ENCODE results near the gene PPIG.
"Not testable (repeated sequence)": the region's sequence is repeated elsewhere in the genome, so short reads cannot be mapped to it uniquely, and the experiment has no call there.

Gene PPIG

GRCh38 chr2:169664978-169665930, 81.1 kb downstream of the PPIG start:
- no peak for DNase-seq

- no peak for DNase-seq
These were observed 83.4 kb downstream of the PPIG start for GRCh38 chr2:169667583-169667982.

GRCh38 chr2:169670215-169670651, 86.1 kb downstream of the PPIG start:
- peak; percentile 25 for DNase-seq

DNA sequence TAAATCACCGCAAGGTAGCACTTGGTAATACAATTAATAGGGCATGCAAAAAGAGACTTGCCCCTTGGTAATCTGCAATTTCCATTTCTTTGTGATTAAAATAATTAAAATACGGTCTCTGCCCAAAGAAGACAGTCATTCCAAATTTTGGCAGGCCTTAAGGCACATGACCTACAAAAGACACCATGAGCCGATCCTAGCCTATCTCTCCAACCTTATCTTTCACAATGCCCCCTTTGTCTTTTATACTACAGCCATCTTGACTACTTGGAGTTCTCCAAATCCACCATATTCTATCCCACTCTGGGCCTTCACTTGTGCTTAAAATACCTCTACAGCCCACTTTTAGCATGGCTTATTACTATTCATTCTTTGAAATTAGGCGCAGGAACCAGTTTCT, 86.8 kb downstream of the PPIG start:
- DNase-seq, result no peak

- DNase-seq, result no peak
These were observed 88.3 kb downstream of the PPIG start for GRCh38 chr2:169672406-169672805.

GRCh38 chr2:169673106-169673505, 89.0 kb downstream of the PPIG start:
- no peak for DNase-seq

GRCh38 chr2:169673921-169674320, 89.8 kb downstream of the PPIG start:
- no peak for DNase-seq

- no peak for DNase-seq
These were observed 92.2 kb downstream of the PPIG start for GRCh38 chr2:169676357-169676756.

- DNase-seq, result no peak
These were observed 92.7 kb downstream of the PPIG start for GRCh38 chr2:169676850-169677249.

GRCh38 chr2:169683054-169683424, 98.9 kb downstream of the PPIG start:
- no peak for DNase-seq

DNA sequence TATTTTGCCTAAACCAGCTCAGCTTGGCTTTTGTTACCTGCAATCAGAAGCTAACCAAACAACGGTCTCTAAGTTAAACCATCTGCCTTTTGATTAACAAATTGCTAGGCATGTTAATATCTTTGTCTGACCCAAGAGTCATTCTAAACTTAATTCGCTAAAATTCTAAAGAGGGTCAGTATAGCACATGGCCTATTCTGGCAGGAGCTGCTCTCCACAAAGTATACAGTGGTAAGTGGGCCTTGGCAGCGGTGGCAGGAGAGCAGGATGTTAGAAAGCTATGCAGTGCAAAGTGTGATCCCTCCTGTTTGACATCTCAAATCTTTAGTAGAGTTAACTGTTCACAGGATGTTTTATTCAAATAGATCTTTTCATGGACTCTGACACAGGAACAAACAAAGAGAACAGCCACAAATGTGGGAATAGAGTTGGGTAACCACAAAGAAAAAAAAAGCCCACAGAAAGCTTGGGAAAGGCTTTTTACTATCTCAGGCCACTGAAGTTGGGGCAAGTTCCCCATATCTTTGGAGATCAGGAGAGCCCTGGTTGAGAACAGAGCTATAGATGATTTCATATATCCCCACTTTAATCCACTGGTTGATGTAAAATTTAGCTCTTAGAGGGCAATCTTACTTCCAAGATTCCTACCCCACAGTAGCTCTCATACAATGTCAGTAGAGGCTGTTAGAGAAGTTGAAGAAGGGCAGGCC, 99.4 kb downstream of the PPIG start:
- no peak for DNase-seq

- DNase-seq, result no peak
These were observed 100.0 kb downstream of the PPIG start for GRCh38 chr2:169684135-169684565.

DNA sequence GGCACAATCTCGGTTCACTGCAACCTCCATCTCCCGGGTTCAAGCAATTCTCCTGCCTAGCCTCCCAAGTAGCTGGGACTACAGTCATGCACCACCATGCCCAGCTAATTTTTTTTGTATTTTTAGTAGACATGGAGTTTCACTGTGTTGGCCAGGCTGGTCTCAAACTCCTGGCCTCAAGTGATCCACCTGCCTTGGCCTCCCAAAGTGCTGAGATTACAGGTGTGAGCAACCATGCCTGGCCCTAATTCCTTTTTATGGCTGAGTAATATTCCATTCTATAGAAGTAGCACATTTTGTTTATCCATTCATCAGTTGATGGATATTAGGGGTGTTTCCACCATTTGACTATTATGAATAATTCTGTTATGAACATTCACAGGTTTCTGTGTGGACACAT, 100.6 kb downstream of the PPIG start:
- DNase-seq, result not testable (repeated sequence)

- DNase-seq, result not testable (repeated sequence)
These were observed 102.7 kb downstream of the PPIG start for GRCh38 chr2:169686825-169687224.

GRCh38 chr2:169687943-169688342, 103.8 kb downstream of the PPIG start:
- DNase-seq, result not testable (repeated sequence)

DNA sequence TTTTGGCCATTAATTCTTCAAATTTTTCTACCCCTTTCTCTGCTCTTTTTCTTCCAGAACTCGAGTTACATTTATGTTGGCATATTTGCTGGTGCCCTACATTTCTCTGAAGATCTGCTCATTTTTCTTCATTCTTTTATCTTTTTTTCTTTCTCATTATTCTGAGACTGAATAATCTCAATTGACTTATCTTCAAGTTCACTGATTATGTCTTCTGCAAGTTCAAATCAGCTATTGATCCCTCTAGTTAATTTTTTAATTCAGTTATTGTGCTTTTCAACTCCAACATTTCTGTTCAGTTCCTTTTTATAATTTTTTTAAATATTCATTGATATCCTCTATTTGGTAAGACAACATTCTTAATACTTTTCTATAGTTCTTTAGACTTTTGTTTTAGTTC, 106.8 kb downstream of the PPIG start:
- no peak for DNase-seq

All from fibroblast of skin of abdomen (primary cell).